ENCODE results near the gene HNRNPR. TPM values are rescaled to one million over a fixed set of nuclear protein-coding genes. Genes with fewer than 3 reads are reported as not detected.

HNRNPR gene
- total and polyA plus RNA-seq, 9 of the 15 experiments (the other 6 are each of a cell fraction or from before 2014, with no cell fraction given), result 80.9 to 372 (median 301) TPM

DNA sequence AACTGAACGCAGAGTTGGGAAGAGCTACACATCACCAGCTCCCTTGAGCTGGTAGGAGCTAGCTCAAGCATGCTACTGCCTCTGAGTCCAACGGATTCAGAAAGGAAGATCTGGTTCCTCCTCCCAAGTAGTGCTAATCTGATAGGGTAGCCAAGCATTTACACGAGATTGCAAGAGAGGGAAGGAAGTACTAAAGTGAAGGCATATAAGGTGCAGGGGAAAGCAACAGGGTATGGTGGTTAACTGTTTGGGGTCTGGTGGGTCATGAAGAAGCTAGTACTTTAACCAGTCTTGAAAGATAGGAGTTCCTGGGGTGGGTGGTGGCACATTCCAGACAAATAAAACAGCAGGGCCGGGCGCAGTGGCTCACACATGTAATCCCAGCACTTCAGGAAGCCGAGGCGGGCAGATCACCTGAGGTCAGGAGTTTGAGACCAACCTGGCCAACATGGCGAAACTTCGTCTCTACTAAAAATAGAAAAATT is 45.8 kb upstream of the HNRNPR start (continued):
- TF ChIP-seq SMARCA4 (IDR thresholded peaks at IDR 0.05), result peak; percentile 15; the same call in 1 of the 2 replicates
- TF ChIP-seq, protein P1, sequence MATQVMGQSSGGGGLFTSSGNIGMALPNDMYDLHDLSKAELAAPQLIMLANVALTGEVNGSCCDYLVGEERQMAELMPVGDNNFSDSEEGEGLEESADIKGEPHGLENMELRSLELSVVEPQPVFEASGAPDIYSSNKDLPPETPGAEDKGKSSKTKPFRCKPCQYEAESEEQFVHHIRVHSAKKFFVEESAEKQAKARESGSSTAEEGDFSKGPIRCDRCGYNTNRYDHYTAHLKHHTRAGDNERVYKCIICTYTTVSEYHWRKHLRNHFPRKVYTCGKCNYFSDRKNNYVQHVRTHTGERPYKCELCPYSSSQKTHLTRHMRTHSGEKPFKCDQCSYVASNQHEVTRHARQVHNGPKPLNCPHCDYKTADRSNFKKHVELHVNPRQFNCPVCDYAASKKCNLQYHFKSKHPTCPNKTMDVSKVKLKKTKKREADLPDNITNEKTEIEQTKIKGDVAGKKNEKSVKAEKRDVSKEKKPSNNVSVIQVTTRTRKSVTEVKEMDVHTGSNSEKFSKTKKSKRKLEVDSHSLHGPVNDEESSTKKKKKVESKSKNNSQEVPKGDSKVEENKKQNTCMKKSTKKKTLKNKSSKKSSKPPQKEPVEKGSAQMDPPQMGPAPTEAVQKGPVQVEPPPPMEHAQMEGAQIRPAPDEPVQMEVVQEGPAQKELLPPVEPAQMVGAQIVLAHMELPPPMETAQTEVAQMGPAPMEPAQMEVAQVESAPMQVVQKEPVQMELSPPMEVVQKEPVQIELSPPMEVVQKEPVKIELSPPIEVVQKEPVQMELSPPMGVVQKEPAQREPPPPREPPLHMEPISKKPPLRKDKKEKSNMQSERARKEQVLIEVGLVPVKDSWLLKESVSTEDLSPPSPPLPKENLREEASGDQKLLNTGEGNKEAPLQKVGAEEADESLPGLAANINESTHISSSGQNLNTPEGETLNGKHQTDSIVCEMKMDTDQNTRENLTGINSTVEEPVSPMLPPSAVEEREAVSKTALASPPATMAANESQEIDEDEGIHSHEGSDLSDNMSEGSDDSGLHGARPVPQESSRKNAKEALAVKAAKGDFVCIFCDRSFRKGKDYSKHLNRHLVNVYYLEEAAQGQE (IDR thresholded peaks at IDR 0.05; ENCODE audit: borderline replicate concordance), result peak; percentile 69
- TF ChIP-seq, protein P1 (CRISPR knock-in tag; IDR thresholded peaks at IDR 0.05; ENCODE audit: low read depth), result no peak
- TF ChIP-seq U2AF1 (optimal IDR thresholded peaks at IDR 0.05; ENCODE audit: low read depth, low read length), result no peak

All from K562 (cell line).